ENCODE measurements around the gene PNLIP.

PNLIP gene

DNA sequence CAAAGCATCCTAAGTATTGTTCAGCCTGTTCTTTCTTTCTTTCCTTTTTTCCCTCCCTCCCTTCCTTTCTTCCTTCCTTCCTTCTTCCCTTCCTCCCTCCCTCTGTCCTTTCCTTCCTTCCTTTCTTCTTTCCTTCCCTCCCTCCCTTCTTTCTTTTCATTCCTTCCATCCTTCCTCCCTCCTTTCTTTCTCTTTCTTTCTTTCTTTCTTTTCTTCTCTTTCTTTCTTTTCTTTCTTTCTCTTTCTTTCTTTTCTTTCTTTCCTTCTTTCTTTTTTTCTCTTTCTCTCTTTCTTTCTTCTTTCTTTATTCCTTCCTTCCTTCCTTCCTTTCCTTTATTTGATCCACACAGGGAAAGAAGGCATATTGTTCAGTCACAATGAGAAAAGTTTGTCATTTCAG lies 21.2 kb downstream of the PNLIP start:
- Histone ChIP-seq H3K4me3 (ENCODE audit: low read depth, low read length) (no peak overlapping the region), H3K27ac (no peak overlapping the region), H3K4me2 (ENCODE audit: low read length) (no peak overlapping the region), H3K79me2 (no peaks in the 10 kb centered on the region), H3K27me3 (ENCODE audit: control insufficient read depth, insufficient read depth, low read length) (no peaks in the 10 kb centered on the region), H2AFZ (no peak overlapping the region), H3K9ac (no peak overlapping the region), H3K9me3 (ENCODE audit: control insufficient read depth, low read length) (no peaks in the 10 kb centered on the region), H3K36me3 (ENCODE audit: control insufficient read depth, insufficient read depth, low read length) (no peaks in the 10 kb centered on the region), H3K4me1 (no peaks in the 10 kb centered on the region)
- TF ChIP-seq, protein P1, sequence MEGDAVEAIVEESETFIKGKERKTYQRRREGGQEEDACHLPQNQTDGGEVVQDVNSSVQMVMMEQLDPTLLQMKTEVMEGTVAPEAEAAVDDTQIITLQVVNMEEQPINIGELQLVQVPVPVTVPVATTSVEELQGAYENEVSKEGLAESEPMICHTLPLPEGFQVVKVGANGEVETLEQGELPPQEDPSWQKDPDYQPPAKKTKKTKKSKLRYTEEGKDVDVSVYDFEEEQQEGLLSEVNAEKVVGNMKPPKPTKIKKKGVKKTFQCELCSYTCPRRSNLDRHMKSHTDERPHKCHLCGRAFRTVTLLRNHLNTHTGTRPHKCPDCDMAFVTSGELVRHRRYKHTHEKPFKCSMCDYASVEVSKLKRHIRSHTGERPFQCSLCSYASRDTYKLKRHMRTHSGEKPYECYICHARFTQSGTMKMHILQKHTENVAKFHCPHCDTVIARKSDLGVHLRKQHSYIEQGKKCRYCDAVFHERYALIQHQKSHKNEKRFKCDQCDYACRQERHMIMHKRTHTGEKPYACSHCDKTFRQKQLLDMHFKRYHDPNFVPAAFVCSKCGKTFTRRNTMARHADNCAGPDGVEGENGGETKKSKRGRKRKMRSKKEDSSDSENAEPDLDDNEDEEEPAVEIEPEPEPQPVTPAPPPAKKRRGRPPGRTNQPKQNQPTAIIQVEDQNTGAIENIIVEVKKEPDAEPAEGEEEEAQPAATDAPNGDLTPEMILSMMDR (IDR thresholded peaks at IDR 0.05): no peak

DNA sequence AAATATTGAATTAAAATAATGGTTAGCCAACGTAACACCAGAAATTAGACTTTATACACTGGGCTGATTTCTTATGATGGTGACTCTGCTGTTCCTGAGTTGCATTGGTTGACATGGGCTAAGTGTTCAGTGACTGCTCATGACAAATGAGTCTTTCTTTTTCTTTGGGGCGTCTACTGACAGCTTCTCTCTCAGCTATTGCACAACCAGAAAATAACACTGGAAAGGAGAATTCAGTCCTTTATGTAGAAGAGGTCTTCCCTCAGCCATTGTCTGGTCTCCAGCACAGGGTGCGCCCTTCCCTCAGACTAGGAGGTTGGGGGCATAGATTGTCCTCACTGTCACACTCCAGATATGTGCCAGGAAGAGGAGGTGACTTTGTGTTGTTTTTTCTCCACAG lies 21.6 kb downstream of the PNLIP start:
- Histone ChIP-seq H3K27ac (no peak overlapping the region), H3K4me1 (no peaks in the 10 kb centered on the region)

GRCh38 chr10:116574797-116575196 lies 29.1 kb downstream of the PNLIP start:
- Histone ChIP-seq H3K27me3 (ENCODE audit: control insufficient read depth, insufficient read depth, low read length) (no peaks in the 10 kb centered on the region), H3K4me2 (ENCODE audit: low read length) (no peak overlapping the region), H3K4me1 (no peaks in the 10 kb centered on the region), H3K4me3 (ENCODE audit: low read depth, low read length) (no peak overlapping the region), H3K9me3 (ENCODE audit: control insufficient read depth, low read length) (no peaks in the 10 kb centered on the region), H3K36me3 (ENCODE audit: control insufficient read depth, insufficient read depth, low read length) (no peaks in the 10 kb centered on the region), H2AFZ (no peak overlapping the region), H3K9ac (no peak overlapping the region), H3K27ac (no peak overlapping the region), H3K79me2 (no peaks in the 10 kb centered on the region)
- TF ChIP-seq, protein P1 (IDR thresholded peaks at IDR 0.05): no peak

More for the DNA sequence above, 21.6 kb downstream of the PNLIP start:
- H3K36me3 ChIP-seq (ENCODE audit: control insufficient read depth, insufficient read depth, low read length): no peaks in the 10 kb centered on the region
- TF ChIP-seq, protein P1 (IDR thresholded peaks at IDR 0.05): no peak
- no peak overlapping the region for H3K9ac ChIP-seq
- H2AFZ ChIP-seq: no peak overlapping the region
- H3K79me2 ChIP-seq: no peaks in the 10 kb centered on the region
- no peaks in the 10 kb centered on the region for H3K9me3 ChIP-seq (ENCODE audit: control insufficient read depth, low read length)
- H3K27me3 ChIP-seq (ENCODE audit: control insufficient read depth, insufficient read depth, low read length): no peaks in the 10 kb centered on the region
- H3K4me3 ChIP-seq (ENCODE audit: low read depth, low read length): no peak overlapping the region
- H3K4me2 ChIP-seq (ENCODE audit: low read length): no peak overlapping the region

GRCh38 chr10:116587878-116588591 lies 42.3 kb downstream of the PNLIP start:
- H3K27ac ChIP-seq: no peak overlapping the region
- no peaks in the 10 kb centered on the region for H3K4me1 ChIP-seq
- no peak overlapping the region for H3K4me3 ChIP-seq (ENCODE audit: low read depth, low read length)
- no peaks in the 10 kb centered on the region for H3K79me2 ChIP-seq
- no peak overlapping the region for H2AFZ ChIP-seq
- H3K9me3 ChIP-seq (ENCODE audit: control insufficient read depth, low read length): no peaks in the 10 kb centered on the region
- no peaks in the 10 kb centered on the region for H3K36me3 ChIP-seq (ENCODE audit: control insufficient read depth, insufficient read depth, low read length)
- no peaks in the 10 kb centered on the region for H3K27me3 ChIP-seq (ENCODE audit: control insufficient read depth, insufficient read depth, low read length)
- no peak overlapping the region for H3K4me2 ChIP-seq (ENCODE audit: low read length)
- TF ChIP-seq, protein P1 (IDR thresholded peaks at IDR 0.05): no peak
- H3K9ac ChIP-seq: no peak overlapping the region

DNA sequence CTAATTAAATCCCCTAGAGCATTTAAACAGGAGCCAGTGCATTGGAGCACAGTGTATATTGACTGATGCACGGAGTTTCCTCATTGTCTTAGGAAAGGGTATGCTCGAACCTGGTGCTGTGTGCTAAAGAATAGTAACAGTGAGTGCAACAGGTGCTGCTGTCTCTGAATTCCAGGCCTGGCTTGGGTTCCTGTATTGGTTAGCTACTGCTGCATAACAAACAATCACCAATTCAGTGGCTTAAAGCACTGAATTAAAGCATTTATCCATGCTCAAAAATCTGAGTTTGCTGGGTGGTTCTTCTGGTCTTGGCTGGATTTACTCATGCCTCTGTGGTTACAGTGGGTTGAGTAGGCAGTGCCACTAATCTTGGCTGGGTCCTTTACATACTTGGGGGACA lies 43.3 kb downstream of the PNLIP start:
- Histone ChIP-seq H3K36me3 (ENCODE audit: control insufficient read depth, insufficient read depth, low read length) (no peaks in the 10 kb centered on the region), H2AFZ (no peak overlapping the region), H3K4me2 (ENCODE audit: low read length) (no peak overlapping the region), H3K79me2 (no peaks in the 10 kb centered on the region), H3K27me3 (ENCODE audit: control insufficient read depth, insufficient read depth, low read length) (no peaks in the 10 kb centered on the region), H3K9me3 (ENCODE audit: control insufficient read depth, low read length) (no peaks in the 10 kb centered on the region), H3K27ac (no peak overlapping the region), H3K9ac (no peak overlapping the region), H3K4me1 (no peaks in the 10 kb centered on the region), H3K4me3 (ENCODE audit: low read depth, low read length) (no peak overlapping the region)
- TF ChIP-seq, protein P1 (IDR thresholded peaks at IDR 0.05): no peak
